Mesothelial cell of epicardium (in vitro differentiated cells): Measurements from ENCODE around the gene AQP6. TPM values are rescaled to one million over a fixed set of nuclear protein-coding genes. Genes with fewer than 3 reads are reported as not detected.

Source experiments
- DNase-seq, 2 experiments: peaks; one replicate each; pipeline ENCODE4 v3.0.0; 2021; ENCODE audit warnings: low spot score in 2 of 2; ENCODE audit not compliant: unreplicated experiment in 2 of 2
- H3K27ac Mint-ChIP-seq: 2 replicates; pipeline ENCODE4 v1.8.0; 2021; ENCODE audit warnings: mixed read lengths
- H3K27me3 Mint-ChIP-seq: 2 replicates; pipeline ENCODE4 v1.8.0; 2021; ENCODE audit warnings: low read depth, mixed read lengths
- H3K36me3 Mint-ChIP-seq: 2 replicates; pipeline ENCODE4 v1.8.0; 2021; ENCODE audit warnings: mixed read lengths
- H3K4me1 Mint-ChIP-seq: 2 replicates; pipeline ENCODE4 v1.8.0; 2021; ENCODE audit warnings: mixed read lengths
- H3K4me3 Mint-ChIP-seq: 2 replicates; pipeline ENCODE4 v1.8.0; 2021; ENCODE audit warnings: mild to moderate bottlenecking, moderate library complexity, mixed read lengths
- H3K9me3 Mint-ChIP-seq: 2 replicates; pipeline ENCODE4 v1.8.0; 2021; ENCODE audit warnings: mixed read lengths
- CTCF ChIP-seq: fragments of 200-600 bp; sonication (generic); IDR thresholded peaks from one replicate; pipeline ENCODE4 v1.5.0; 2021; ENCODE audit warnings: antibody characterized with exemption; ENCODE audit not compliant: unreplicated experiment
- total RNA-seq: library from RNA; stranded (reverse); gene quantifications from 3 replicates; pipeline ENCODE4 v1.2.1, GENCODE V29; 2021

AQP6 gene
- 0.11 to 0.16 TPM (median 0.11 TPM) in 3 replicates for total RNA-seq

DNA sequence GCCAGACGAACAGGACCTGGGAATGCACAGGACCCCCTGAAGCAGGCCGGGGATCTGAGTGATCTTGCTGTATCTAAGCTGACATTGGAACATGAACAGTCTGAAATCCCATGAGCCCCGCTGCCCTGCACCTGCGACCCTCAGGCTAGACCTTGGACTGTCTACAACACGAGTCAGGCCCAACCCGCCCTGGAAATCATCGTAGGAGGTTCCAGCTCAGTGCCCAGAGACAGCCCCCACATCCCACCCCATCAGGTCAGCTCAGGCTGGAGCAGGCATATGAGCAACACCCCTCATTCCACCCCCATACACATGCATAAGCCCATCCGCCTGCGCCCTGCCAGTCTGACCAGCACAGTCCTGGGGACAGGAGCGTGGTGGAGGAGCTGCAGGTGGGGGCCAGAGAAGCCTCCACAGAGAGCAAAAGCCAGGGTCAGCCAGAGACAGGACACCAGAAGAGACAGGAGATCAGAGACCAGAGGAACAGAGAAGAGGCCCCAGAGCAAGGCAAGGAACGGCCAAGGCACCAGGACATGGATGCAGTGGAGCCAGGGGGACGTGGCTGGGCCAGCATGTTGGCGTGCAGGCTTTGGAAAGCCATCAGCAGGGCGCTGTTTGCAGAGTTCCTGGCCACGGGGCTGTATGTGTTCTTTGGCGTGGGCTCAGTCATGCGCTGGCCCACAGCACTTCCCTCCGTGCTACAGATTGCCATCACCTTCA lies at the start of gene AQP6:
AQP6 (plus strand) TSS at position 307 of the 720 bp plus-strand sequence; CDS start at position 534, 227 bp downstream.
- no peak for TF ChIP-seq CTCF
- no peak within 1 kb of the TSS for H3K4me3 Mint-ChIP-seq
- DNase-seq = no peak
- peaks cover 2% of the 10 kb centered on the region for H3K4me1 Mint-ChIP-seq
- no peak within 1 kb of the TSS for H3K27ac Mint-ChIP-seq
- no peaks in the 10 kb centered on the region for H3K36me3 Mint-ChIP-seq
- H3K9me3 Mint-ChIP-seq = no peaks in the 10 kb centered on the region
- H3K27me3 Mint-ChIP-seq = peaks cover 17% of the 10 kb centered on the region

- Mint-ChIP-seq H3K36me3 (no peaks in the 10 kb centered on the region), H3K4me3 (no peak overlapping the region), H3K9me3 (no peaks in the 10 kb centered on the region), H3K27me3 (peaks cover 3% of the 10 kb centered on the region), H3K4me1 (peaks cover 6% of the 10 kb centered on the region), H3K27ac (no peak overlapping the region)
- DNase-seq = no peak
- no peak for TF ChIP-seq CTCF
Observed at GRCh38 chr12:49923035-49923644, 49.6 kb upstream of the AQP6 start.

DNA sequence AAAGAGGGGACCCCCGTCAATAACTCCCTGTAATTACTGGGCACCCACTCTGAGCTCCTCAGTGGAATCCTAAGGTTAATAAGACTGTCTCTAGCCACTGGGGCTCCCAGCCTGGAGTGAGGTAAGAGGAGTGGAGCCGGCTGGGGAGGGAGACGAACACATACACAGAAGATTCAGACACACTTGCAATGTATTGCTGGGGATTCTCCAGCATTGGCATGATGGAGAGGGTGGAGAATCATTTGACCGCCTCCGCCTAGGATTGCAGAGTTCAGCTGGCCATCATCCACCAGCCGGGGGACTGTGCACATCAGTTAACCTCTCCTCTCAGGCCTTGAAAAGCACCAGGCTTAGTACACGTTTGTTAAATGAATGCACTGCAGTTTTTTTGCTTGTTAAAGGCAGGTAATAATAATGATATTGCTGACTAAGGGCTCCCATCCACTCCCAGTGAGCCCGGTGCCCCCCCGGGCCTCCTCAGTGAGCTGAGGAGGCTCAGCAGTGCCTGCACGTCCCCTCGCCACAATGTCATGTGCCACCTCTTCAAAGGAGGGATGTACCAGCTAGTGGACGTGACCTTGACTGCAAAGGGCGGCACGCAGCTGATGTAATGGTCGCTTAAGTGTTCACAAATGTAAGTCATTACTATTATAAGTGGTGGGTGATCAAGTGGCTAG lies 48.7 kb upstream of the AQP6 start:
- H3K27me3 Mint-ChIP-seq = peaks cover 7% of the 10 kb centered on the region
- no peaks in the 10 kb centered on the region for H3K9me3 Mint-ChIP-seq
- H3K36me3 Mint-ChIP-seq = no peaks in the 10 kb centered on the region
- no peak for DNase-seq
- peaks cover 6% of the 10 kb centered on the region for H3K4me1 Mint-ChIP-seq
- no peak overlapping the region for H3K27ac Mint-ChIP-seq
- TF ChIP-seq CTCF = no peak
- H3K4me3 Mint-ChIP-seq = no peak overlapping the region

DNA sequence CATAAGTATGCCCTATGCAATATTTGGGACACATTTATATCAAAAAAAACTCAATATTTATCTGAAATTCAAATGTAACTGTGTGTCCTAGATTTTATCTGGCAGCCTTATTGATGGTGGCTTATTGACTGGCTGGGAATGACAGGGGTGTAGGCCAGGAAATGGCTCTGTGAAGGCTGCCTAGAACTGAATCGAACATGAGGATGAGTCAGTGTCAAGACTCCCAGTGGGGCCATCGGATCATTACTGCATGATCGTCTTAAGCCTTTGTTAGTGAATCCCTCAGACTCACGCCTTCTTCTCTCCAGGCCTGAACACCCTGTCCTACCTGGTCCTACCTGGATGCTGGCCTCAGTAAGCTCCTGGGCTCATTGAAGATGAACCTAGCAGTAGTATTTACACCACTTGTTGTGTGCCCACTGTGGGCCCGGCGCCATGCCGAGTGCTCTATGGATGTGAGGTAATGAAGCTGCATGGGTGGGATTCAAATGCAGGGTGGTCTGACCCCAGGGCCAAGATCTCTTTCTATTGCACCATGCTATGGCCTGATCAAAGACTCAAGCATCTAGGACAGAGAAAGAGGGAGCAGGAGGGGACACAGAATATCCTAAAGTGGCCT lies 48.0 kb upstream of the AQP6 start:
- no peak for TF ChIP-seq CTCF
- DNase-seq = no peak
- no peaks in the 10 kb centered on the region for H3K36me3 Mint-ChIP-seq
- H3K27me3 Mint-ChIP-seq = peaks cover 12% of the 10 kb centered on the region
- no peaks in the 10 kb centered on the region for H3K9me3 Mint-ChIP-seq
- no peak overlapping the region for H3K4me3 Mint-ChIP-seq
- peaks cover 6% of the 10 kb centered on the region for H3K4me1 Mint-ChIP-seq
- no peak overlapping the region for H3K27ac Mint-ChIP-seq

DNA sequence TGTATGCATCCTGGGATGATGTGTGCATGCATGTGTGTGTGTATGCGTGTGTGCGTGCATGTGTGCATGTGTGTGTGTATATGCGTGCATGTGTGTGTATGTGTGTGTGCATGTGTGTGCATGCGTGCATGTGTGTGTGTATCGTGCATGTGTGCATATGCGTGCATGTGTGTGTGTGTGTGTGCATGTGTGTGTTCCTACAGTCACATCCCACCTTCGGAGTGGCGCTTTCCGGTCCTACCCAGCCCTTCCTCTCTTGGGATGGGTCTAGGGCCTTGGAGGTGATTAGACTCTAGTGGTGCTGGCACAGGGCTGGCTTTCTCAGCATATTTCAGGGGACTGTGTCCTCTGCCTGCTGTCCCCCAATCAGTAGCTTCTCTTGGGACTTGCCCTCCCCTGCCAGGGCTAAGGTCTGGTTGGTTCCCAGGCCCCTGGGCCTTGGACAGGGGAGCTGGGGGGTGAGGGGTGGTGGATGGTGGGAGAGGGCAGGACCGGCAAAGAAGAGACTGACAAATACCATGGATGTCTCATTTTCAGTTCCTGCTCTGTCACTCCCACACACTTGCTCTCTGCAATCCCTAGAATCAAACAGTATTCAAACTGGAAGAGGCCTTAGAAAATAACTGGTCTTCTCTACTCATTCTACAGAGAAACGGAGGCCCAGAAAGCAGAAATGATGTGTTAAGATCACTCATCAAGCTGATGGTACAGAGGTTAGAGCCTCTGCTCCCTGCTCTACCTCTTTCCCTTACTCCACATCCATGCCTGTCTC lies 47.1 kb upstream of the AQP6 start:
- Mint-ChIP-seq H3K4me1 (peaks cover 6% of the 10 kb centered on the region), H3K4me3 (no peak overlapping the region), H3K36me3 (no peaks in the 10 kb centered on the region), H3K27me3 (peaks cover 10% of the 10 kb centered on the region), H3K9me3 (no peaks in the 10 kb centered on the region), H3K27ac (no peak overlapping the region)
- DNase-seq = no peak
- TF ChIP-seq CTCF = no peak
